Colonic mucosa (tissue), 4 donors: ENCODE measurements around the gene SPRED3. TPM values are rescaled to one million over a fixed set of nuclear protein-coding genes. Genes with fewer than 3 reads are reported as not detected.

Source experiments
- DNase-seq: peaks from one replicate; pipeline ENCODE4 v3.0.0-alpha.2; 2020
- H3K27ac ChIP-seq: fragments of 200-600 bp; one replicate; pipeline ENCODE4 v1.8.0; 2021
- H3K27me3 ChIP-seq: fragments of 200-600 bp; one replicate; pipeline ENCODE4 v1.8.0; 2021
- H3K36me3 ChIP-seq: fragments of 200-600 bp; one replicate; pipeline ENCODE4 v1.8.0; 2021
- H3K4me1 ChIP-seq: fragments of 200-600 bp; one replicate; pipeline ENCODE4 v1.8.0; 2021; ENCODE audit warnings: mild to moderate bottlenecking
- H3K4me3 ChIP-seq: fragments of 200-600 bp; one replicate; pipeline ENCODE4 v1.8.0; 2021
- H3K9ac ChIP-seq, 2 donors: one replicate each; pipeline ENCODE4 v1.7.0; 2013; ENCODE audit warnings: control low read depth in 2 of 2, low read depth in 2 of 2, low read length in 2 of 2
- H3K9me3 ChIP-seq: fragments of 200-600 bp; one replicate; pipeline ENCODE4 v1.8.0; 2021
- CTCF ChIP-seq: fragments of 200-600 bp; IDR thresholded peaks from one replicate; pipeline ENCODE4 v1.8.0; 2022; ENCODE audit warnings: antibody characterized with exemption, mild to moderate bottlenecking
- intact Hi-C: fragments of 100-400 bp; cut with DNase I; formaldehyde crosslinking; loops from one replicate; pipeline ENCODE4 v1.14.1; 2022
- total RNA-seq, 2 donors: library from RNA; stranded (reverse); fragmentation: NEBNext Ultra II Directional in 1 of 2; extraction: Animal tissue kit (Norgen Biotek cat#: 25700) in 1 of 2; gene quantifications; one replicate each; pipeline ENCODE4 v1.2.1, GENCODE V29; 2021
- donor health status: healthy.
- donor health status: DM: no; HTN: no; CAD: no.
- donor health status: DM: no; HTN: no; CAD: no.

SPRED3 gene
- total RNA-seq, 2 donors from 2014 or later, result 0.61 to 0.99 TPM

GRCh38 chr19:38383184-38383583 is 5.3 kb upstream of the SPRED3 start:
- no peak for TF ChIP-seq CTCF
- intact Hi-C loops, result no loop called here
- no peak overlapping the region for H3K27ac ChIP-seq
- peaks cover 6% of the 10 kb centered on the region for H3K27me3 ChIP-seq
- H3K9ac ChIP-seq, result no peak overlapping the region
- peaks cover 18% of the 10 kb centered on the region for H3K36me3 ChIP-seq
- no peak for DNase-seq
- no peaks in the 10 kb centered on the region for H3K9me3 ChIP-seq
- no peak overlapping the region for H3K4me3 ChIP-seq
- peaks cover 11% of the 10 kb centered on the region for H3K4me1 ChIP-seq

DNA sequence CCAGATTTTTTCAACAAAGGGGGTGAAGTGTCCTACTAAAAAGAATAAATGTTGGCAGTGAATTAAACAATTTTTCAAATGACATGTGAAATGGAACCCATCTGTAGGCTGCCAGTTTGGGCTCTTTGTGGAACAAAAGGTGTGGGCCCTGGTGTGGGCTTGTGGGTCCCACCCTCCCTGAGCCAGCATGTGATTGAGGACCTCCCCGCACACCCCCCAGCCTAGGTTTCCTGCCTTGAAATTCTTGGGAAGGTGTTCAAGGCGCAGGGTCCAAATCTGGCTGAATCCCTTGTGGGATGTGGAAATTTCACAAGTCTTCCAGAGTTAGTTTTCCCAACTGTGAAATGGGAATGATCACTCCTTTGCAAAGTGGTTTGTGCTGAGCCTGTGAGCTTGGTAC is 4.8 kb upstream of the SPRED3 start:
- no peak for TF ChIP-seq CTCF
- DNase-seq, result no peak
- no peak overlapping the region for H3K9ac ChIP-seq
- H3K4me3 ChIP-seq, result no peak overlapping the region
- no peak overlapping the region for H3K27ac ChIP-seq
- intact Hi-C loops, result no loop called here
- H3K36me3 ChIP-seq, result peaks cover 18% of the 10 kb centered on the region
- peaks cover 10% of the 10 kb centered on the region for H3K27me3 ChIP-seq
- H3K9me3 ChIP-seq, result no peaks in the 10 kb centered on the region
- H3K4me1 ChIP-seq, result peaks cover 14% of the 10 kb centered on the region

- TF ChIP-seq CTCF, result no peak
- peaks cover 17% of the 10 kb centered on the region for H3K27me3 ChIP-seq
- intact Hi-C loops, result no loop called here
These were observed 4.1 kb upstream of the SPRED3 start for GRCh38 chr19:38384209-38385027.

GRCh38 chr19:38385057-38385803 is 3.3 kb upstream of the SPRED3 start:
- DNase-seq, result no peak
- intact Hi-C loops, result no loop called here
- H3K9me3 ChIP-seq, result no peaks in the 10 kb centered on the region
- H3K4me3 ChIP-seq, result no peak overlapping the region
- H3K27me3 ChIP-seq, result peaks cover 17% of the 10 kb centered on the region
- no peak for TF ChIP-seq CTCF
- H3K27ac ChIP-seq, result no peak overlapping the region
- H3K36me3 ChIP-seq, result peaks cover 18% of the 10 kb centered on the region
- no peak overlapping the region for H3K9ac ChIP-seq
- peaks cover 14% of the 10 kb centered on the region for H3K4me1 ChIP-seq

More at GRCh38 chr19:38384209-38385027, 4.1 kb upstream of the SPRED3 start:
- no peak overlapping the region for H3K9ac ChIP-seq
- no peak overlapping the region for H3K4me3 ChIP-seq
- no peaks in the 10 kb centered on the region for H3K9me3 ChIP-seq
- peaks cover 14% of the 10 kb centered on the region for H3K4me1 ChIP-seq
- peaks cover 18% of the 10 kb centered on the region for H3K36me3 ChIP-seq
- DNase-seq, result no peak
- no peak overlapping the region for H3K27ac ChIP-seq

- peaks cover 17% of the 10 kb centered on the region for H3K27me3 ChIP-seq
- H3K4me3 ChIP-seq, result no peak overlapping the region
- TF ChIP-seq CTCF, result no peak
- H3K4me1 ChIP-seq, result peaks cover 14% of the 10 kb centered on the region
- no peak overlapping the region for H3K9ac ChIP-seq
- no peaks in the 10 kb centered on the region for H3K9me3 ChIP-seq
- no peak overlapping the region for H3K27ac ChIP-seq
- intact Hi-C loops, result no loop called here
- no peak for DNase-seq
- peaks cover 15% of the 10 kb centered on the region for H3K36me3 ChIP-seq
These were observed 2.7 kb upstream of the SPRED3 start for GRCh38 chr19:38385804-38386257.
